GM18870 (cell line): Measurements from ENCODE around the gene NDST4.
"Not testable (repeated sequence)": the region's sequence is repeated elsewhere in the genome, so short reads cannot be mapped to it uniquely, and the experiment has no call there.

ENCODE experiments used
- ATAC-seq: cut with Tn5 transposase; IDR thresholded peaks from one replicate; pipeline ENCODE4 v1.9.1; 2021; ENCODE audit warnings: moderate library complexity; ENCODE audit not compliant: unreplicated experiment

Gene NDST4

DNA sequence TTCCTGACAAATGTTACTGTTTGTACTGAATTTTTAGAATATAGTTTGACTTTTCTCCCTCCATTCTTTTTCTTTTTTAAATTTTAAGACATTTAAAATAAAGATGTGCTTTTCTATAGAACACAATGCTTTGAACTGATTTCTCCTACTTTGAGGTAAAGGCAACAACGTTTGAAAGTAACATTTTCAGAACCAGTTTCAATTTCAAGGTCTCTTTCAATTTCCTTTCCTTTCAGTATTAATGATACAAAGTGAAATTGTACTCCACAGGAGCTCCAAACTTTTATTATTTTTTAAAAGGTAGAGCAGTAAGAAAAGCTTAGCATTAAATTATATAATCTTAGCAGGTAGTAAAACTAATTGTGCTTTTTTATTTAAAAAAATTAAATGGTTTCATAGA is 54.9 kb downstream of the NDST4 start:
- no peak for ATAC-seq

DNA sequence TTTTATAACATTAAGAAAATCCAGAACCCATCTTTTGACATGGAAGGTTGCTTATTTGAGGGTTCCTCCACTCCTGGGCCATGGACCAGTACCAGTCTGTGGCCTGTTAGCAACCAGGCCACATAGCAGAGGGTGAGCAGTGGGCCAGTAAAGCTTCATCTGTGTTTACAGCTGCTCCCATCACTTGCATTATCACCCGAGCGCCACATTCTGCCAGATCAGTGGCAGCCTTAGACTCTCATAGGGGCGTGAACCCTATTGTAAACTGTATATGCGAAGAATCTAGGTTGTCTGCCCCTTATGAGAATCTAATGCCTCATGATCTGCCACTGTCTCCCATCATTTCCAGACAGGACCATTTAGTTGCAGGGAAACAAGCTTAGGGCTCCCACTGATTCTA is 58.6 kb downstream of the NDST4 start:
- ATAC-seq, result no peak

DNA sequence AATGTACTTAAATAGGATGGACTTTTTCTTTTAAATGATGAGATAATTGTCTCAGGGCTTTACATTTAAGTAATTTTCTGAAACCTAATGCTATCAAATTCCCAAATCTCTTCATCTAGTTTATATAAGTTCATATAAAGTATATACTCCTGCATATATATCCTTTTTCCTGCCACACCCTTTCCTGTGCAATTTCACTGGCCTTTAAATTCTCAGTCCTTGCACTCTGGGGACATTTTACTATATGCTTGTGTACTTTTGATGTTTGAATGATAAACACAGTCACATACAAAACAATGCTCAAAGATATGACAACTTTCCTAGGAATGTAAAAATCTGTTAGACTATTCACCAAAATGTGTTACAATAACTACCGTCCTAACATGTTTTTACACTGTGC is 60.1 kb downstream of the NDST4 start:
- no peak for ATAC-seq

DNA sequence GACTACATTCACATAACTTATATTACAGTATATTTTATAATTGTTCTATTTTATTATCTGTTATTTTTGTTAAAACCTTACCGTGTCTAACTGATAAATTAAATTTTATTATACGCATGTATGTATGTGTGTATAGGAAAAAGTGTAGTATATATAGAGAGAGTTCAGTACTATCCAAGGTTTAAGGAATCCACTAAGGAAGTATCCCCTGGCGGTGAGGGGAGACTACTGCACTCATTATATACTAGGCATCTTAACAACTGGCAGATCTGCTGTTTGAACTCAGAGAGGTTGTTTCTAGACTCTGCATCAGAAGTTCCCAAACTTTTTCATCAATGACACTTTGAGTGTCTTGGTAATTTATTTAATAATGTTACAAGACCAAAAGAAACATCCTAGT is 70.9 kb downstream of the NDST4 start:
- peak; percentile 52 for ATAC-seq

DNA sequence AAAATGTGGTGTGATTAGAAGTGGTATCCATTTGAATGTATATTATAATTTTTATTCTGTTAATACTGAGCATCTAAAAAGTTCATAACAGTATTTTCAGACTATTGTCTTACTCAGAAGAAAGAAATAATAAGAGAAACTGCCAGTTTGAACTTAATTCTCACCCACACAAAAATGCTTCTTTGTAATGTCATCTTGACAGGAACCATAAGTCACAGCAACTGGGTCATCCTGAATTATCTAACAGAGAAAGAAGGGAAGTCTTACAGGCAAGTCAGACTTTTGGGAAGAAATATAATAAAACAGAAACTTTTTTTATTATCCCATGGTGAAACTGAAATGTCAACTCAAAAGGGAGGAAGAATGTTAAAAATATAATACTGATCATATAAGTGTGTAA is 83.1 kb downstream of the NDST4 start:
- no peak for ATAC-seq

DNA sequence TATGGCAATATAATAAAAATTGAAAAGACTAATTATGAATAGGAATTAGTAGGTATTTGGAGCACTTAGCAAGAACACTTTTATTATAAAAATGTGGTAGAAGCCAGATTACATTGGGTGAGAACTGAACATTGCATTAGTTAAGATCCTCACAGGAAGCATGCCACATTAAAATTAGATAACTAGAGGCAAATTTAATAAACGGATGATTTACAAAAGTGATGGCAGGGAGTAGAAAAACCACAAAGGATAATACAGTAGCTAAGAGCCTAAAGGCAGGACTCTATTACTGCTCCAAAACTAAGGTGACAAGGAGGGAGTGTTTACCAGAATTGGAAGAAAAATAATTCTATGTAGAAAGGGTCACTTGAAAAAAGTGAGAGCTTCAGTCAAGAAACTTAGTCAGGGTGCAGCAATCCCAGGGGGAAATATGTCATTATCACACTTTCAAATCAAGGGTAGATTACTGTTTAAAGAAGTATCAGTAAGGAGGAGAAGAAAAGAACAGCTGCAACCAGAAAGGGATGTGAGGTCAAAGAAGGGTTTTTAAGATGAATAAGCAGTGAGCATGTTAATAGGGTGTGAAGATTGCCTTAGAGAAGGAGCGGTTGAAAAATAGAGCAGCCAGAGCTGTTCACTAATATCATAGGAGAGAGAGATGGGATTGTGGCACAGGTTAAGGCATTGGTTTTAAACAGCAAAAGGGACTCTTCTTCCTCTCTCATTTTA is 84.6 kb downstream of the NDST4 start:
- ATAC-seq, result no peak

DNA sequence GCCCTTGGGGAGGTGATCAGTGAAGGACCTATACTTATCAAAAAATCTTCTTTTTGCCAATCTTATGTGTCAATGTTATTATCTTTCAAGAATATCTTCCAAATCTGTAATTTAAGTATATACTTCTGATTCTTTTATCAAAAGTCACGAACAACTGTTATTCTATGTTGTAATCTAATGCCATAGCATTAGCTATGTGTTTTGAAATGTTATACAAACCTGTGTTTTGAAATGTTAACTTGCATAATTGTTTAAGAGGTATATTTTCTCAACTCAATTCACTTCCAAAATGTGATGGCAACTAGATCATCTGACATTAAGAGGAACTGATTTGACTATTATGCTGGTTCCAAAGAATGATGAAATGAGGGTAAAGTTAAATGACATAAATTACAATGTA is 113.5 kb downstream of the NDST4 start:
- ATAC-seq, result no peak

DNA sequence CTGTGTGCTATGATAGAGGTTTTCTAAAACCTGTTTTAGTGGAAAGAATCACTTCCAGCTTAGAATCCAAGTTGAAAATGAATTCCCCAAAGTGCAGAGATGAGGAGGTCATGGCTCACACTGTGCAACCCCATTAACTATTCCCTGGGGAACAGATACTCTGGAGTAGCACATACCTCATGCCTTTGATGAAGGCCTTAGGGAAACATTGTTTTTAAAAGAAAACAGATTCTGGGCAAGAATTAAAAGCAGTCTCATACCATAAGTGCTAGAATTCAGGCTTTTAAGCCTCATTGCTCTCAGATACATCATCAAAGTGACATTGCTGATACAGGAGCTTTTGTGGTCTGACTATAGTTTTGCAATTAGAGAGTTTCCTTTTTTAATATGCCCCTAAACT is 115.1 kb downstream of the NDST4 start:
- ATAC-seq, result no peak

DNA sequence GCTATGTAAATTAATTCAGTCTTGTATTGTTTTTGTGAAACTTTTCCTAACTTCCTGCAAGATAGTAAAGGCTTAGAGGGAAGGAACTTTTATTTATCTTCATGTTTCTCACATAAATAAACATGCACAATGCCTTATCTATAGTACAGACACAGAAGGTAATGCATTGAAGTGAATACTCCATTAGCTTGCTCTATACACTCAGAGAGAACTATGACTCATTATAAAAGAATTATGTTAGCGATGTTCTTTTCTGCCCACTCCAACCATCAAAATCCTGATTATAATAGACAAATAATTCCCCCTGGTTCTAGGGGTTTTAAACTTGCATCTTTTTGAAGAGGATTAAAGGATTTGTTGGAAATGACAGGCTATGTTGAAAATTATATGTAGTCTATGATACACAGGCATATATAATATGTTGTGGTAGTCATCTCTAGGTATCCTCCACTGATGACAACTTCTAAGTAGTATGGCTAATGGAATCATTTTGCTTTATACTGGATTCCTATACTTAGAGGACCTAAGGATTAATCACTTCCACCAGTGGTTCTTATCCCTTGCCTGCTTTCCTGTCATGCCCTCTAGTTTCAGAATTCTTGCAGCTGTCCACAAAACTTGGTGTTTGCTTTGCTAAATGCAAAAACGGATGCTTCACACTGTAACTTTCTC is 115.7 kb downstream of the NDST4 start:
- ATAC-seq, result no peak

DNA sequence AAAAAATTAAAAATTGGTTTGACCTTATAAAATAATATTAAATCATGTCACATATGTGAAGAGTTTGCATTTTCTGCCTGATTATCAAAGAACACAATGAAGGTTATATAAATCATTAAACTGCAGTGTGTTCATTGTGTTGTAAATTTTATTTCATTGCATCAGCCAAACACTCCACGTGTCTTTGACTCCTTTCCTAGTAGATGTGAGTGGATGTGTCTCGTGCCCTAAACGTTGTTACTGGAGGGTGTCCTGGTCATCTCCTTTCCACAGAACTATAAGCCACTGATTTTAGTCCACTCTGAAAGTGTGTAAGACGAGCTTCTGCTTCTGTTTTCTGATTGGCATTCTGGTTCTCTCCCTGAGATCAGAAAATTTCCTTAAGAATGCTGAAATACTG is 127.3 kb downstream of the NDST4 start:
- no peak for ATAC-seq

DNA sequence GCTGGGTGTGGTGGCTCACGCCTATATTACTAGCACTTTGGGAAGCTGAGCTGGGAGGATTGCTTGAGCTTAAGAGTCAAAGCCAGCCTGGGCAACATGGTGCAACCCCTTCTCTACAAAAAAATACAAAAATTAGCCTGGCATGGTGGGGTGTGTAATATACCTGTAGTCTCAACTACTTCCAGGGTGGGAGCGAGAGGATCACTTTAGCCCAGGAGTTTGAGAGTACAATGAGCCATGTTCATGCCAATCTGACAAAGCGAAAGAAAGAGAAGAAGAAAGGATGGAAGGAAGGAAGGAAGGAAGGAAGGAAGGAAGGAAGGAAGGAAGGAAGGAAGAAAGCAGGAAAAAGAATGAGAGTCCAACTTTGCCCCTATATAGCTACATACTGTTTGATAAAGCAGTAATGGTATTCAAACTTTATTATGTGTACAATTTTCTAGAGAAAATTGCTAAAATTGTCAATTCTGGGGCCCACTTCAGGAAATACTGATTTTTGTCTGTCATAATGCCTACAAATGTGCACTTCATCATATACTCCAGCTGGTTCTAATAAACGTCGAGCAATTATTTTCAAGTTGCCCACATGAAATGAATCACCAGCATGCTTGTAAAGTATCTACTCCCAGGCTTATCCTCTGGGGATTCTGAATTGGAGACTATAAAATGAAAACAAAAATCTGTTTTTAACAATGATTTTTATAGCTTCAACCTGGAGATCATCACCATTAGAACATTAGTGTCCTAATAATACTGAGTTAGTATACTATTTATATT is 132.3 kb downstream of the NDST4 start:
- no peak for ATAC-seq

DNA sequence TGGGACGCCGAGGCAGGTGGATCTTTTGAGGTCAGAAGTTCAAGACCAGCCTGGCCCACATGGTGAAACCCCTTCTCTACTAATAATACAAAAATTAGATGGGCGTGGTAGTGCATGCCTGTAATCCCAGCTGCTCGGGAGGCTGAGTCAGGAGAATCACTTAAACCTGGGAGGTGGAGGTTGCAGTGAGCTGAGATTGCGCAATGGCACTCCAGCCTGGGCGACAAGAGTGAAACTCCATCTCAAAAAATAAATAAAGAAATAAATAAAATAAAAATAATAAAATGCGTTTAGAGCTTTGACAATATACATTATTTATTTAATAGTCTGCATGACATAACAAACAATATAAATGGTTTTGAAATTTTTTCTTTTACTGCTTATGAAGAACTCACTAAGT is 133.0 kb downstream of the NDST4 start:
- ATAC-seq, result not testable (repeated sequence)

DNA sequence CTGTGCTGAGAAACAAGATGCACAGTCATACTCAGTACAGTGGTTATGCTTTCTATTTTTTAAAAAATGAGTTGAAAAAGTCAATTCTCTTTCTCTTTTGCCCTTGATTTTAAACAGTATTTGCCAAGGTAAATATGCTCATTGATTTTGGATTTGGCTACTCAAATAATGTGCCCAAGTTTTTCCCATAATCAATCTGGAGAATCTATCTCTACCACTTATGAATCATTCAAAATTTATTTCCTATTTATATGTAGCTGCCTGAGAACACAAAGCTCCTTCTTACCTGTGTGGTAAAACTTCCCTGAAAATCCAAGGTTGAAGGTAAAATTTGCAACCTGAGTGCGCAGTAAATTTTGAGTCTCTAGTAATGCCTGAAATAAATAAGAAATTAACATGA is 136.5 kb downstream of the NDST4 start:
- no peak for ATAC-seq

DNA sequence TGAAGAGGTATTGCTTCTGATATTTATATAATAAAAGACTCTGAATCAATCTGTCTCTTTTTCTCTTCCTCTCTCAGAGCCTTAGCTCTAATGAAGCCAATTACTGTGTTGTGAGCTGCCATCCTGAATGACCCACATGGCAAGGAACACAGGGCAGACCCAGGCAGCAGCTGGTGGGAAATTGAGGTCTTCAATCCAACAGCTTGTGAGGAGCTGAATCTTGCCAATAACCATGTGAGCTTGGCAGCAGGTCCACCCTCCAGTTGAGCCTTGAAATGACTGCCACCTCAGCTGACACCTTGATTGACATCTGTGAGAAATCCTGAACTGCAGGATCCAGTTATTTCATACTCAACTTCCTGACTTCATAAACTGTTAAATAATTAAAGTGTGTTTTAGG is 149.4 kb downstream of the NDST4 start:
- no peak for ATAC-seq

DNA sequence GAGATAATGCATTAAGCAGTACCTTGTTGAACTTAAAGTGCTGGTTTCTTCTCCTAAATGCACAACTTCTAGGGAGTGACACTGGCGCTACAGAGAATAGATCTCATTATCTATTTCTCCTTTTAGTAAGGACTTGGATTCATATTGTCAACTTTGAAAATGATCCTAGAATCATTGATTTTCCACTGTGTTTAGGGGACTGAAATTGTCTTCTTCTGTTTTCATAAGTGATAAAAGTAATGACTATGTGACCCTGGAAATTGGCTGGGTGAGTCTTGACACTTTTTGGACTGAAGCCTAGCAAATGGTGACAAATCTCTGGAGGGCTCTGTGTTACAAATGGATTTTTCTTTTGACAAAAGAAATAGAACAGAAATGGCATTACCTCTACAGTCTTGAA is 167.8 kb downstream of the NDST4 start:
- ATAC-seq, result no peak

DNA sequence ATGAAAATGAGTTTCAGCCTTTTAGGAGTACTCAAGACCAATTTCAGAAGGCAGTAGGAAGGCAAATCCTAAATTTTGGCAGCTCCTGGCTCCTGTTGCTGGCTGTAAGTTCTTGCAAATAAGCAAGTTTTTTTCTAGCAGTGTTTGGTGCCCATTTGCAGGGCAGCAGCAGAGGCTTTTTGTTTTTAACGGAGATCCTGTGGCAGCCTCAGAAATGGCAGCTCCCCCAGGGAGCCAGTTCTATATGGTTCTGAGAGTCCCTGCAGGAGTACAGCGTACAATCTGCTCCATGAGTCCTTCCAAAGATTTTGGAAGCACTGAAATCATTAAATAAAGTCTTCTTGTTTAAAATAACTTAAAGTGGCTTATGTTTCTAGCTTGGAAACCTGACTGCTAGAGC is 171.9 kb downstream of the NDST4 start:
- no peak for ATAC-seq

DNA sequence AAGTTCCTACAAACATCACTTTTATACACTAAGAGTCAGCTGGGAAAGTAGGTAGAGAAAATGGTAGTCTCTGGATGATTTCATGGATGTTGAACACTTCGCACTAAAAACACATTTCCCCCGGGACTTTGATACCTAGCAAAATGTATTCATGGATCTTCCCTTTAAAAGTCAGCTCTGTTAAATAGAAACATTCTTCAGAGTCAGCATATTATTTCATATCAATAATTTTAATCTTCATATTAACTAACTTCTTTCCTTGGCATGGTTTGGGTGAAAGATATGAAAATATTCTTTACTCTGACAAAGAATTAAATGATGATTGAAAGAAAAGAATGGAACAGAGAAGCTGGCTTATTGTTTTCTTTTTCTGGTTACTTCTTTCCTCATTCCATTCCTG is 185.5 kb downstream of the NDST4 start:
- no peak for ATAC-seq

DNA sequence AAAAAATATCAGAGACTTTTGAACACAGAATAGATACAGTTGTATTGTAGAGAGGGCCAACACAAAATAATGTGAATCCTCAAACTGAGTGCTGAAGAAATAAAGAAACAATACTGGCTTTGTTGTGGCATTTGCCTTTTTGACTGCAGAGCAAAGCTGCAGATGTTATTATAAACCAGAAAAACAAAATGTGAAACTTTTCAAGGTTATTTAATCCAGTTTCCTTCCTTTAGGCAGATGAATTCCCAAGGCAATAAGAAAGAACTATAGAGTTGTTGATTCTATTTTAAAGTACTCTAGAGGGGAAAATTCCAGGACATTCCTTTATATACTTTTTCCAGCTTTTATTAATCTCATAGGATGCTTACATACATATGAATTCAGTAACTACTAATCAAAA is 186.8 kb downstream of the NDST4 start:
- no peak for ATAC-seq

DNA sequence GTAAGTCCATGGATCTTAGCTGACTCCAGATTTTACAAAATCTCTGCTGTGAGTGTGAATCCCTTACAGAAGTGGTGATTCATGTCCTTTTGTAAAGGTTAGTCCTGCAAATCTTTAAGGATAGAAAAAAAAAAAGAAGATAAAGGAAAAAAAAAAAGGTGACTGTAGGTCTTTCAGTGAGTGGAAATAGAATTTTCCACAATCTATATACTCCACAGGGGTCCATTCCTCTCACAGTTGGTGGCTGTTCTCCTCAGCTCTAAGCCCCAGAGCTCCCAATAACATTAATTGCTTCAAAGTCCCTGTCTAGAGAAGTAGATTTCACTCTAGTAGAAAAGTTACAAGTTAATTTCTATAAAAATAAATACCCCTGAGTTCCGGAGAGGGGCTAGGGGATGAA is 189.1 kb downstream of the NDST4 start:
- ATAC-seq, result no peak

DNA sequence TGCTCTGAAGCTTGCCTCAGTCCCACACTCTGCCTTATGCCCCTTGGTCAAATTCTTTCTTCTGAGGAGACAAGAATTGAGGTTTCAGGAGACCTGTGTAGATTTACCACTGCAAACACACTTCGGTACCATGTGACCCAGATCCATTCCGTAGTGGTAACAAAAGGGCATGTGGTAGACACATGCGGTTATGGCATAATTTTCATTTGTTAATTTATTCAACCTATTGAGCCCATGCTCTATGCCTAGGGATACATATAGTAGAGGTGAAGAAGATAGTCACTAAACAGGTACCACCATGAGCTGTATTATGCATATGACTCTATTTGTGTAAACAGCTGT is 190.9 kb downstream of the NDST4 start:
- no peak for ATAC-seq

DNA sequence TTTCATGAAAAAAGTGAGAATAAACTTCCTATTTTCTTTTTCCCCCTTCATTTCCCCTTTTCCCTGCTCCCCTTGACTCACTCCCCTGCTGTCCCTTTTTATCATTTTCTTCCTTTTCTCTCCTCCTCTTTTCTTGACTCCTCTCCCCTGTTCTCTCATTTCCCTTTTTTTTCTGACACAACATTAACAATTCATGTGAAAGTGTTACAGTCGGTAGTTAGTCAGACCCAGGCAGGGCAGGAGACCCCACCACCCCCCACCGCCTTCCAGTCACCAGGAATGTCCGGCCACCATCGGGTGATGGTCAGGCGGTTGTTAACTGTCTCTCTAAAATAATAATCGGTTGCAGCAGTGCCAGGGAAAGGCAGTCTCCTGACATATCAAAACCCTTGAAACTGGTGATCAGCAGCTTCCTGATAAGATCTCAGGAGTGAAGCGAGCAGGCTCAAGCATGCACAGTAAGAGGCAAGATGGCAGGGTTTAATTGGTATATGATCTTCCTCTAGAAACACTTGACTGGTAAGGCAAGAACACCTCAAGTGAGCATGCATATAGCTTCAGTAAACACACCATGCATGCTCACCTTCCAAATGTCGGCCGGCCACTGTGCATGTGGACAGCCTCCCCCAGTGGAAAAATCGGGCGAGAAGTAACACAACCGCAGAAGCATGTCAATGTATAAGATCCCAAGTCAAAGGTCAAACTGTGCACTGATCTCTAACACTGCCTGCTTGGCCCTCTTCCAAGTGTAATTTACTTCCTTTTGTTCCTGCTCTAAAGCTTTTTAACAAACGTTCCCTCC is 191.4 kb downstream of the NDST4 start:
- no peak for ATAC-seq
